GM18517 (cell line): ENCODE results near the gene CNTFR.

Experiments used
- ATAC-seq: cut with Tn5 transposase; IDR thresholded peaks from one replicate; pipeline ENCODE4 v1.9.1; 2021; ENCODE audit warnings: mild to moderate bottlenecking, moderate library complexity; ENCODE audit not compliant: unreplicated experiment

Gene CNTFR

DNA sequence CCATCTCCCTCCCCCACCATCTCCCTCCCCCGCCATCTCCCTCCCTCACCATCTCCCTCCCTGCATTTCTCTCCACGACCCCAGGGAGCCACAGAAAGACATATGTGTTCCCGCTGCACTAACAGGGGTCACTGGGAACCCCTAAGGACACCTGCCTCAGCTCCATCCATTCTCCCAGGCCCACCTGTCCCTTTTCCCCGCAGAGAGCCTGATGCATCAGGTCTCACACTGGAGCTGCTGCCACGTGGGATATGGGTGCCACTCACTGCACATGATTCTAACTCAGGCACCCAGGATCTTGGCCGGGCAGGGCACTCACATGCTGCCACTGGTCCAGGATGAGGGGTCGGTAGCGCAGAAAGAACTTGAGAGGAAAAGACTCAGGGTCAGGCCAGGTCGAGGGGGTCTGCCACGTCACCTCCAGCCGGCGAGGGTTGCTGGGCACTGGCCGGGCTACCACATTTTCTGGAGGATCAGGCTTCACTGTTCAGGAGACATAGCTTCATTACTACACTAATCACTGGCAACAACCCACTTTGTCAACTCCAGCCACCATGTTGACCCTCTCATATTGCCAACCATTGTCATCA, 33.5 kb downstream of the CNTFR start:
- no peak for ATAC-seq

DNA sequence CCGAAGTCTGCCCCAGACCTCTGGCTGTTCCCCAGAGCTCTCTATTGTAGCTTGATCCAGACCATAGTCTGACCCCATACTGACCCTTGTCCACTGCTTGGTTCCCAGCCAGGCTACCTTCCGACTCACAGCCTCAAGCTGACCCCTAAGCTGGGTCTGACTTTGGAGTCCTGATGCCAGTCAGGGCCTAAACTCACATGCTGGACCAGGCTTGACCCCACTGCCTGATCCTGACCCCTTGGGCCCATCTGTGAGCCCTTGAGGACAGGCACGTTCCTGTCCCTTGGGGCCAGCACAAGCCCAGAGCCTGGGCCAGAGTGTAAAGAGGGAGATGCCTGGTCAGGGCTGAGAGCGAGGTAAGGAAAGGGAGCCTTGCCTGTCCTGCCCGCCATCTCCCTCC, 34.0 kb downstream of the CNTFR start:
- no peak for ATAC-seq

DNA sequence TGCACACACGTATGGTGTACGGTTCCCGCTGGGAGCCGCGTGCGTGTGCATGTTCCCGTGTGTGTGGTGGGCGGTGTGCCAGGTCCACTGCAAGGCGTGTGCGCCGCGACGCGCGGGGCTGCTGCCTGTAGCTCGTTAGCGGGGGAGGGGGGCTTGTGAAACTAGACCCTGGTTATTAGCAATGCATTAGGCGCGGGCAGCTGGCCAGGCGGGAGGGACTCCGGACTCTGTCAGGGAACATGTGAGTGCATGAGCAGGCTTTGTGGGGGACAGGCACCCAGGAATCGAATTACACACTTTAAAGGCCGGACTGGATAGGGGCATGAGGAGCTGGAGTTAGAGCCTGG, 34.5 kb downstream of the CNTFR start:
- no peak for ATAC-seq

DNA sequence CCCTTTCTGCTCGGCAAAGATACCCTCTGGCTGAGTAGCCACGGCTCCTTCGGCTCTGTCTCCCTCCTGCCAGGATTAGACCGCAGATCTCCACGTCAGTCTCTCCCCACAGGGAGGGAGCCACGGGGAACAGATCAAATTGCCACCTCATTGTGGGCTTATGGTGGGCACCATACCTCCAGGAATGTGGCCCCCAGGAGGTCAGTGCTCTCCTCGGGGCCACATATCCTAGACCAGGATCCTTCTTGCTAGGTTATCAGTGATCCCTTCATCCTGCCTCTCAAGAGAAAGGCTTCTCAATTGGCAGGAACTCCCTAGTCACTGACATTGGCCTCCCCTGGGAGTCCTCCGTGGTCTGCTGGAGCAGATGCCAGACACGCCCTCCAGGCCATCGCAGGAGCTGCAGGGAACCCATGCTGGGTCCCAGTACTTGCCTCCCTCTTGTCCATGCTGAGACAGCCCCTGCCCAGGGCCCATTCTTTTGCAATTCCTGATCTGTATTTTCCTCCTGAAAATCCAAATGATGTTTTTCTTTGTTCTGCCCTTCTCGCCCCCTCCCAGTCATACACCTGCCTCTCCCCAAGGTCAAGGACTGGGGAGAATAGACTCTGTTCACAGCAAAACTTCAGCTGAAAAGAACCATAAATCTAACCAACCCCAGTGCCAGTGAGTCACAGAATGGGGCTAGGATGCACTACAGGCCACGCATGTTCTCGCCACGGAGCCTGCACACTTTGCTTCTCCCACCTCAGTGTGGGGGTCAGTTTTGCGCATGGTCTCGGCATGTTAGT, 35.1 kb downstream of the CNTFR start:
- ATAC-seq = no peak

DNA sequence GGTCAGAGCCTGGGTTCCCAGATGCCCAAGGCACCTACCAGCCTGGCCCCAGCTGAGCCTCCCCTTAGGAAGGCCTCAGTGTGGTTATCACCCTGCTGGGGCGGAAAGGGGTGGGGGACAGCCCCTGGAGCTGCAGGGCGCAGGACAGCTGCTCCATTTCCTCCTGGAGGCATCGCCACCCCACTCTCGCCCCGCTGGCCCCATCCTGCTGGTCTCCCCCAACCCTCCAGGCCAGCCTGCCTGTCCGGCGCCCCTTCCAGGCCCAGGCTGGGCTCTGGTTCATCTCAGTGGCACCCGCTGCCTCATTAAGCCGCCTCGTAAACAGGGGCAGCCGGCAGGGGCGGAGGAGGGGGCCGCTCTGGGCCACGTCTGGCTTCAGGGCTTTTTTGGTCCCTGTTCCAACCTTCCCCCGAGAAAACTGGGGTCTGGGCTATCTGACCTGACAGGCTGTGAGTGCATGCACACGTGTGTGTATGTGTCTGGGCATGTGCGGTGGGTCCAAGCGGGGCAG, 36.0 kb downstream of the CNTFR start:
- no peak for ATAC-seq

DNA sequence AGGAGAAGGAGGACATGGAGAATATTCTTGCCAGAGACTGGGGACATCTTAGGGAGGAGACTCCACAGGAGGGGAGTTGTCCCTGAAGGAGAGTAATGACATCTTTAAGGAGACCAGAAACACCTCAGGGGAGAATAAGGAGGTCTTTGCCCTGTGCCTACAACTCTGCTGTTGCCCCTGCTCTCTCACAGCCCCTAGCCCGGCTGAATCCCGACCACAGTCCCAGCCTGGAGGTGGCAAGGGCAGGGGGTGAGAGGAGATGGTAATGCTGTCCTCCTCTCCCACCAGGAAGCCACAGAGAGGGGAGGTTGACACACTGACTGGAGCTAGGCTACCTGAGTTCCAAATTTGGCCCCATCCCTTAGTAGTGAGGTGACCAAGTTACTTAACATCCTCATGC, 36.5 kb downstream of the CNTFR start:
- ATAC-seq = no peak

DNA sequence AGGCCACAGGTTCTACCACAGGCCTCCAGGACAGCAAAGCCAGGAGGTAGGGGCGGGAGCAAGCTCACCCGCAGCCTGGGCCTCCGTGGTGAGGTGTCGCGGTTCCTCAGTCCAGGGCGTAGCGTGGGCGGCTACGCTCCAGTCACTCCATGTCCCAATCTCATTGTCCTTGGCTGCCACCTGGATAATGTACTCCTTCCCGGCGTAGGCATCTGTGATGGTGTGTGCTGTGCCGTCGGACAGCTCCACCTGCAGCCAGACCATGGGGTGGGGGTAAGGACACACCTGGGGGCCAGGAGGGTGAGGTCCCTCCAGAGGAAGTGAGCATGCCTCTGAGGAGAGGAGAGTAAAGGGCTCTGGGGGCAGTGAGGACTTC, 36.9 kb downstream of the CNTFR start:
- no peak for ATAC-seq

DNA sequence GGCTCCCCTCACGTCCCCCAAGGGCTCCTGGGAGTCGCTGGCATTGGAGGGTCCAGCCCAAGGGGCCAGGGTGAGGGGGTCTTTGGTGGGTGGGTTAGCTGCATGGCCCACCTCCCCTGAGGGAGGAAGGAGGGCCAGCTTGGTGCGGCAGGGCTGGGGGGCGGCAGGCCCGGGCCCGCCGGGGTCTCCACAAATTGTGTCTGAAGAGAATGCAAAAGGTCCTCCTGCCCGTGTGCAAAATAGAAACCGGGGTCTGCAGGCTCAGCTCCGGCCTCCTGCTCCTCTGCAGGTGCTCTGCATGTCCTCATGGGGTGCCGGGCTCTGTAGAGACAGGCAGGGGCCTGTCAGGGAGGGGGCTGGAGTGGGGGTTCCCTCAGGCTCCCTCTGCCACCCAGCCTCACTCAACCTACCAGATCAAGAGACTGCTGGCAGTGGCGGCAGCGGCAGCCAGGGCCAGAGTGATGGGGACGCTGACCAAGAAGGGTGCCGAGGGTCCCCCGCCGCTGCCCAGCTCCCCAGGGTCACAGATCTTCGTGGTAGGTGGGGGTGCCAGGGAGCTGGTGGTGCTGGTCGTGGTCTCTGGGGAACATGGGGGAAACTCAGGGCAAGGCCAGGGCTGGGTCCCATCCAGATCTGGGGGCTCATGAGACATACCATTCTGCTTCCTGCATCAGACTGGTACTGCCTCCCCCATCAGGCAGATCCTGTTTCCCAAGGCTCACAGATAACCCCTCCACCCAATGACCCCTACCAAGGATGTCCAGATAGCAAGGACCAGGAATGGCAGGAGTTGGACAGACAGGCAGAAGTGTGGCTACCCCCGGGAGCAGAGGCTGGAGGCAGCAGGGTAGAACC, 37.5 kb downstream of the CNTFR start:
- no peak for ATAC-seq

DNA sequence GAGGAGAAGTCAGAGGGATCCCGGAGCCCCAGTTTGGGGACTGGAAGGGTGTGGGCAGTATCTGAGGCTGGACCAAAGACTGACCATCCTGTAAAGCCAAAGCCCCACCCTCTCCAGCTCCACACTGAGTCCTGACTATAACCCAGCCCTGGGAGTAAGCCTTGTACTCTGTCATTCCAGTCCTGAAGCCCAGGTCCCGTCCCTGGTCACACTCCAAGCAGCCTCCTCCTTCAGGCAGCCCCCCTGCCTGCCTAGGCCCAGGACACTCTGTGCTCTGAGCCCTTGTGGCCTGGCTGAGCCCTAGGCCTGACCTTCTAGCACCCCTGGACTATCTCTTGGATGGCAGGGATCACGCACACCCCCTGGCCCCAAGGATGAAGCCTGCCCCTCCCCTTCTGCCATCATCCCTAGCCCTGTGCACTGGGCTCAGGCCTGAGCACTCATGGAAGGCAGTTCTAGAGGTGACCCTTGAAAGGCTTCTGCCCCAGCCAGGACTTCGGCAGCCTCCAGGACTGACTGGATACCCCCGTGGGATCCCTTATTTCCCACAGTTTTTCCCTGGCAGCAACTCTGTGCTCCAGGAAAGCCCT, 38.7 kb downstream of the CNTFR start:
- ATAC-seq = no peak

DNA sequence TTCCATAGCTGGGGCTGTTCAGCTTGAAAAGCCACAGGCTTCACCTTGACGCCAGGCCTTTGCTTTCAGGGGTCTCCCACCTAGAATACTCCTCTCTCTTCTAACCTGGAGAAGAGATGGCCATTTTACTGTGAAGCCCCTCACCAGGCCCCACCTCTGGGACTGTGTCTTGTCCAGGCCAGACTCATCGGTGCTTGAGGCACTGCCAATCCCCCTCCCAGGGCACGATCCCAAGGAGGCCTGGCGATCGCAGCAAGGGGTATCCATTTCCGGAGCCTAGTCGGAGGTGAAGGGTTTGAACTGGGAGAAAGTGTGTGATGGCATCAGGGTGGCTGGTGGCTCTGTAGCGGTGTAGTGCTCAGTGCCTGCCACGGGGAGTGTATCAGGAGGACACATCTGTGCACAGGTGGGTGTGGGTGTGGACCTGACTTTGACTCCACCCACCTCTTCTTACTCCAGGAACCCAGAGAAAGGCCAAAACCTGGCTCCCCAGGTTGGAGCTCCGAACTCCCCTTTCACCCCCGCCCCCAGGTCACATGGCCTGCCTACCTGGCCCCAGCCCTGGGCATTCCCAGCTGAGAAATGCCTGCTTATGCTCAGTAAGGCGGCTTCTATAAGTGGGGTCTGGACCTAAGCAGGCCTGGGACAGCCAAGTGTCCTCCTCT, 39.4 kb downstream of the CNTFR start:
- no peak for ATAC-seq

DNA sequence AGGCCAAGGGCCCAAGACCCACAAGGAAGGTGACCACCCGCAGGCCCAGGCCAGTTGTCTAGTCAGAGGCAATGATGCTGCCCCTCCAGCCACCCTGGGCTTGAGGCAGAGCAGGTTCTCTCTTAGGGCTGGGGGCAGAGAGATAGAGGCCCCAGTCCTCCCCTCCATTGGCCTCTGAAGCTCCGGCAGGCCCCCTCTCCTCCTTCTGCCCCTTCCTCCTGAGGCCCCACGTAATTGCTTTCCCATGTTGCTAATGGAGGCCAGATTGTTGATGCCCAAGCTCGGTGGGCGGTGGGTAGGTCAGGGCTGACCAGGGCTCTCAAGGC, 40.2 kb downstream of the CNTFR start:
- ATAC-seq = no peak

DNA sequence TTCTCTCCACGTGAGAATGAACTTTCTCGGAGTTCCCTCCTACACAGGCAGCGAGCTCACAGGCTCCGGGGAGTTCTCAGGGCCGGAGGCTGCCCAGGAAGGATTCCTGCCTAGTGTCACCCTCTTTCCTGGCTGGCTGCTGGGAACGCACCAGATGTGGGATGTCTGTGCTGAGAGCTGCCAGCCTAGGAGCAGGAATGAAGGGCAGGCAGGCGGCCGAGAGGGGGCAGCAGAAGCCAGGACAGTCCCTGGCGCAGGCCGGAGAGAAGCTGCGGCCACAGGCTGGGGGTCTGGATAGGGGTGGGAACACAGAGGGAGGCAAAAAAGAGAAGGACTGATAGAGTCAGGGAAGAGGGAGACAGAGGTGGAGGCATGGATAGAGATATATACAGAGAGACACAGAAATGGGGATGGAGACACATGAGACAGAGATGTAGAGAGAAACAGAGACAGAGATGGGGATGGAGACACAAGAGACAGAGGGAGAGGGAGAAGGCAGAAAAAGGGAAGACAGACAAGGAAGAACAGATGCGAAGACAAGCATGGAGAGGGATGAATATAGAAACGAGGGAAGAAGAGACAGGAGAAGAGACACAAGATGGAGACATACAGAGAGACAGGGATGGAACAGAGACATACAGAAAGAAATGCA, 41.4 kb downstream of the CNTFR start:
- no peak for ATAC-seq

DNA sequence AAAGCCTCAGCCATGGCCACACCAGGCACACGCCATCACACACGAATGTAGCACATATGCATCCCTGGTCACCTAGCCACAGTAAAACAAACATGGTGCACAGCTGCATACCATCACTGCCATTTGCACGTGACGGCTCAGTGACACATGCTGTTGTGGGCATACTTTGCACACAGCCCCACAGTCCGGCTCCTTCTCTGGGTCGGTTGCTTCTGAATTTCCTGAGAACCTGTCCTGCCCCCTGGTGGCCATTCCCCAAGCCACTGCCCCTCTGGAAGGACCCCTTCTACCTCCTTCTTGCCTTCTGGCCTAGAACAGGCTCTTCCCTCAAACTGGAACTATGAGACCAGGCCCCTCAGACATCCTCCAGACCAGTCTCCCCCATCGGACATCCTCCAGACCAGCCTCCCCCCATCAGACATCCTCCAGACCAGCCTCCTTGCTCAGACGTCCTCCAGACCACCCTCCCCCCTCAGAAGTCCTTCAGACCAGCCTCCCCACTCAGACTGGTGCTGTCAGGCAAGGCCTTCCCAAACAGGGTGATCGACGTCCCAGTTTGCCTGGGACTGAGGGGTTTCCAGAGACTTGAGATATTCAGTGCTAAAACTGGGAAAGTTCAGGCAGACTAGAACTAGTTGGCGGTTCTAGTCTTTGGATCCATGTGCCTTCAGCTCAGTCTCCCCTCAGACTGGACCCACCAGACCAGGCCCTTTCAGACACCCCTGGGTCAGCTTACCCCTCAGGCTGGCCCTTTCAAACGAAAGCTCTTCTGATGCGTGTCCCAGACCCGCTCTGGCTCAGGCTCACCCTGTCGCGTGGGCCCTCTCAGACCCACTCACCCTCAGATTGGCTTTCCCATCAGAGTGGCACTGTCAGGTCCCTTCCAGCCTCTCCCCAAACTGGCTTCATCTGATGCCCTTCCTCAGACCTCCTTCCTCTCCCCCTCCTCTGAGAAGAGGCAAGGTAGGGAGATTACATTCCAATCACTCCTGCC, 42.4 kb downstream of the CNTFR start:
- no peak for ATAC-seq

DNA sequence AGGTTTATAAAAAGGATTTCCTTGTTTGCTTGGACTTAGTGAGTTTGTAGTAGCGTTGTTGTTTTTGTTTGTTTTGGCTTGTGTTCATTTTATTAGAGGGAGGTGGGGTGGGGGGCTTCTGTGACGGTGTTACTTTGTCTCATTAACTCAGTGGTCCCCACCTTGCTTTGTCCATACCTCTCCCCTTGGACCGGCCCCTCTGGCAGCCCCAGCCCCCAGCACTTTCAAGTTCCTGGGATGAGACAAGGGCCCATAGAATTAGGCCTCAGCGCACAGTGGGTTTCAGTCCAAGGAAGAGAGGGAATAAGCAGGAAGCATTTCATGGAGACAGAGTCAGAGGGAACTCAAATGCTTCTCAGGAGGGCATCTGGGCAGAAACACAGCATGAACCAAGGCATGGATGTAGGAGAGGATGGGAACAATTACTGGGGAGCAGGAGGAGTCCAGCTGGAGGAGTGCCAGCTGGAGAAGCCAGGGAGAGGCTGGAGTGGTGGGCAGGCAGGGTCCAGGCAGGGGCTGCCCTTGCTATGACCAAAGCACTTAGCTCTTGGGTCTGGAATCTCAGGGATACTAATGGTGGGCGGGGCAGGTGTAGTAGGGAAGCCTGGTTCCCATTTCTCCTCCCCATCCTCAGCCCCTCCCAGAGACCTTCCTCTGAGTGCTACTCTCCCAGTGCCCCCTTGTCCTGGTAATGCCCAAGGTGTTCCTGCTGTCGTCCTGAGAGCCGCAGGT, 43.3 kb downstream of the CNTFR start:
- no peak for ATAC-seq

DNA sequence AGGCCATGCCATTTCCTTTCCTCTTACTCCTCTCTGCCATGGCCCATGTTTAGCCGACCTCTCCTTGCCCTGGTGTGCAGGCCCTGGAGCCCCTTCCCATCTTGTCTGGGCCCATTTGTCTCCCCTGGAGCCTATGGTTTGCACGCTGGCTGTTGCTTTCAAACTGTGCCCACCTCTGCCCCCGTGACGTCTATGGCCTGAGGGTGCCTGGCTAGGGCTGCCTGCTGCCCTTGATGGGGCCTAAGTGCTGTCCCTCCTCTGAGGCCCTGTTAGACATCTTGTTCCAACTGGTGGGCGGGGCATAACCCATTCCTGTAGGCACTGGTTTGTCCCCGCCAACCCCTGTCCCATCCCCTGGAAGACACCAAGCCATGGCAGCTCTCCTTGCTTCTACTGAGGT, 44.0 kb downstream of the CNTFR start:
- ATAC-seq = no peak

DNA sequence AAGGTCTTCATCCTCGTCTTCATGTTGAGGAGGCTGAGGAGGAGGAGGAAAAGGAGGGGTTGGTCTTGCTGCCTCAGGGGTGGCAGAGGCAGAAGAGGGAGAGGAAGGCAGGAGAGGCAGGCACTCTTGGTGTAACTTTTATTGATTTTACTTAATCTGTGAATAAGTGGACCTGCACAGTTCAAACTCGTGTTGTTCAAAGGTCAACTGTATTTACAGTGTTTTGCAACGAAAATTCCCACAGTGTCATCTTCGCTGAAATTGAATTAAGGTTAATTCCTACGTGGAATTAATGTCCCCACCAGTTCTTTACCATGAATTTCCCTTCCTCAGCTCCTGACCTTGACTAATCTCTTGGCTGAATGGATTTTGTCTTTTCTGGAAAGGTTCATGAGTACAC, 45.5 kb downstream of the CNTFR start:
- no peak for ATAC-seq

DNA sequence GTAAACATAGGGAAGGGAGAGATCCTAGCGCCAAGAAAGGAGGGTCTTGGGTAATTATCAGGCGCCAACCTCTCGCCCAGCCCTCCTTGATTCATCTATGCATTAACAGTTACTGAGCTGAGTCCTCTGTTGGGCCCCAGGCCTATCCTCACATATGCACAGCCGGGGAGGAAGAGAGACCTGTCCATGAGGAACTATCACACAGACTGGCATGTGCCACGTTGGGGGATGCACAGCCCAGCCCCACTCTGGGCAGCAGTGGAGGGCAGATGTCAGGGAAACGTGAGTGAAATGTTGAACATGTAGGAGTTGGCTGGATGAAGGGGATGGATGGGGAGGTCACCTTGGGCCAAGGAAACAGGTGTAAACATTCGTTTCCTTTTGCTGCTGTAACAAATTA, 48.0 kb downstream of the CNTFR start:
- no peak for ATAC-seq

DNA sequence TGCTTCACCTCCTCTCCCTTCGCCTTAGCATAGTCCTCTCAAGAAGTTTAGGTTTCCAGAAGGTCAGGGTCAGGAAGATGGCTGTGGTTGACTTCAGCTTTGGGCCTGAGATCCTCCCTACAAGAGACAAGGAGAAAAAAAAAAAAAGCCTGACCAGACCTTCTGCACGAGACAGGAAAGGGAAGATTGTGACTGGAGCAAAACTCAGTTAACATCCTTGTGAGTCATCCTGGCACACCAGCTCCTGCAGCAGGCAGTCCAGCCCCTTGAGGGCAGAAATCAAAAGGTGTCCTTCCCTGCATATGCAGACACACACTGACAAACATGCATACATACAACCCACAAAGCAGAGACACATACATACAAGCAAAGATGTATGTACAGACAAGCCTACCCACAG, 48.7 kb downstream of the CNTFR start:
- ATAC-seq = no peak

DNA sequence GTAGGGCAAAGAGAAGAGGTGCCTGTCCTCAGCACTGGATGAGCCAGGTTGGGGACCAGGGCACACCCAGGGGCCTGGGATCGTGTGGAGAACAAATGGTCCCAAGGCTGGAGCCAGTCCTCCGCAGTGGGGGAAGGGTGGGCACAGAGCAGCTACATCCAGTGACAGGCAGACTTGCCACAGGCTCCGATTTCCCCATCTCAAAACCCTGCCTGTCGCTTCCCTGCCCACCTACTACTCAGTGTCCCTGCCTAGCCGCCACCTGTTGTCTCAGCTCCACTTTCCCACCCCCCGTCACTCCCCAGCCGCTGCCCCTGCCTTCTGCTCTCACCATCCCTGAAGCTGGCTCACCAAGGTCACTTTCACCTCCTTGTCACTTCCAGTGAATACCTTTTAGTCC, 52.8 kb downstream of the CNTFR start:
- ATAC-seq = no peak
